GM12878 (cell line): Measurements from ENCODE around the gene PRH1. TPM values are rescaled to one million over a fixed set of nuclear protein-coding genes. Genes with fewer than 3 reads are reported as not detected.

ENCODE experiments used
- ATAC-seq: fragments of 200-7000 bp; cut with Tn5 transposase; 3 replicates; pipeline ENCODE4 v1.9.1; 2020; ENCODE audit warnings: mild to moderate bottlenecking, moderate library complexity
- BruUV-seq: library from RNA; stranded (reverse); fragments of 400-500 nt; replicated peaks from 2 replicates; lab custom pipeline; 2021; lab: Mats Ljungman, UMichigan
- CTCF ChIA-PET: fragments of 300-600 bp; sonication (Branson Sonifier 250); formaldehyde crosslinking; extraction: SDS; loops from one replicate; lab custom pipeline; 2021; ENCODE audit warnings: inconsistent platforms; lab: Yijun Ruan, JAX
- POLR2A ChIA-PET: fragments of 350-600 bp; formaldehyde crosslinking; extraction: SDS; loops from one replicate; lab custom pipeline; 2021; ENCODE audit warnings: inconsistent platforms; lab: Charles Lee
- RAD21 ChIA-PET: fragments of 300-600 bp; sonication (Branson Sonifier 250); formaldehyde crosslinking; loops from one replicate; lab custom pipeline; 2023; ENCODE audit warnings: antibody characterized with exemption; ENCODE audit not compliant: unreplicated experiment; lab: Charles Lee
- SMC1A ChIA-PET: fragments of 300-600 bp; sonication (Branson Sonifier 250); formaldehyde crosslinking; loops from one replicate; lab custom pipeline; 2023; ENCODE audit not compliant: unreplicated experiment, uncharacterized antibody; lab: Charles Lee
- DNase-seq: peaks from one replicate; pipeline ENCODE4 v3.0.0-alpha.2; 2011; ENCODE audit warnings: low read depth, low spot score
- FAIRE-seq: peaks from 3 replicates; lab custom pipeline; 2011; peaks lifted over from hg19 to GRCh38; lab: Jason Lieb, UNC
- H2AFZ ChIP-seq: 2 replicates; pipeline ENCODE4 v1.6.0; 2011; ENCODE audit warnings: low read depth, low read length, control low read depth; ENCODE audit not compliant: control insufficient read depth
- H3K27ac ChIP-seq: 2 replicates; pipeline ENCODE4 v1.5.1; 2011; ENCODE audit warnings: control low read depth; ENCODE audit not compliant: control insufficient read depth, insufficient read depth
- H3K27me3 ChIP-seq, 2 experiments: replicated peaks in 1 of 2; 2 replicates each; pipeline versions ENCODE4 v1.6.0 to v1.6.1; 2011; ENCODE audit warnings: low read length in 1 of 2; ENCODE audit not compliant: control insufficient read depth in 2 of 2, insufficient read depth in 2 of 2
- H3K36me3 ChIP-seq, 2 experiments: 2 replicates each; pipeline ENCODE4 v1.5.1; 2011; ENCODE audit warnings: low read length in 1 of 2; ENCODE audit not compliant: control insufficient read depth in 2 of 2, insufficient read depth in 2 of 2
- H3K4me1 ChIP-seq: 2 replicates; pipeline ENCODE4 v1.6.1; 2011; ENCODE audit warnings: mild to moderate bottlenecking, low read length, moderate library complexity, mixed read lengths; ENCODE audit not compliant: control insufficient read depth, insufficient read depth
- H3K4me2 ChIP-seq: 2 replicates; pipeline ENCODE4 v1.6.0; 2011; ENCODE audit warnings: control low read depth; ENCODE audit not compliant: control insufficient read depth, insufficient read depth
- H3K4me3 ChIP-seq: fragments of 200-600 bp; sonication (generic); 2 replicates; pipeline ENCODE4 v1.5.1; 2016
- H3K79me2 ChIP-seq: 2 replicates; pipeline ENCODE4 v1.6.0; 2011; ENCODE audit warnings: low read length; ENCODE audit not compliant: control insufficient read depth, insufficient read depth
- H3K9ac ChIP-seq: 2 replicates; pipeline ENCODE4 v1.8.0; 2011; ENCODE audit warnings: low read length, control low read depth, mixed read lengths; ENCODE audit not compliant: control insufficient read depth, insufficient read depth
- H3K9me3 ChIP-seq: replicated peaks from 3 replicates; pipeline ENCODE4 v1.5.1; 2011; ENCODE audit warnings: mild to moderate bottlenecking, low read length; ENCODE audit not compliant: control insufficient read depth, insufficient read depth
- H4K20me1 ChIP-seq: 2 replicates; pipeline ENCODE4 v1.6.0; 2011; ENCODE audit not compliant: control insufficient read depth, insufficient read depth
- ATF7 ChIP-seq: fragments of 450-650 bp; IDR thresholded peaks from 2 replicates; pipeline ENCODE4 v1.6.1; 2016; ENCODE audit warnings: low read depth, mild to moderate bottlenecking
- BCL3 ChIP-seq: IDR thresholded peaks from 2 replicates; pipeline ENCODE4 v1.6.1; 2011; ENCODE audit warnings: borderline replicate concordance, low read depth, mild to moderate bottlenecking, moderate library complexity, low read length; ENCODE audit not compliant: insufficient read depth, poor library complexity, severe bottlenecking
- E4F1 ChIP-seq: fragments of 450-650 bp; IDR thresholded peaks from 2 replicates; pipeline ENCODE4 v1.6.1; 2018; ENCODE audit warnings: borderline replicate concordance, mild to moderate bottlenecking; ENCODE audit not compliant: partially characterized antibody
- IRF4 ChIP-seq: IDR thresholded peaks from 2 replicates; pipeline ENCODE4 v1.6.1; 2011; ENCODE audit warnings: low read depth, low read length
- MAX ChIP-seq: IDR thresholded peaks from 2 replicates; pipeline ENCODE4 v1.6.1; 2012; ENCODE audit warnings: low read depth, low read length, improper control_type of control experiment
- NFYB ChIP-seq: IDR thresholded peaks from 2 replicates; pipeline ENCODE4 v1.6.1; 2011; ENCODE audit warnings: low read depth, mild to moderate bottlenecking, low read length, improper control_type of control experiment, moderate library complexity; ENCODE audit not compliant: insufficient read depth
- PAX5 ChIP-seq: IDR thresholded peaks from 2 replicates; pipeline ENCODE4 v1.6.1; 2011; ENCODE audit warnings: low read depth, low read length, borderline replicate concordance
- ZBTB11 ChIP-seq: fragments of 450-650 bp; formaldehyde crosslinking; IDR thresholded peaks from 2 replicates; pipeline ENCODE4 v1.5.0; 2022; ENCODE audit warnings: mild to moderate bottlenecking, missing genetic modification characterization
- ZNF622 ChIP-seq: fragments of 450-650 bp; IDR thresholded peaks from 2 replicates; pipeline ENCODE4 v1.6.1; 2017; ENCODE audit warnings: mild to moderate bottlenecking, inconsistent platforms
- in situ Hi-C: fragments of 300-500 bp; cut with MboI; formaldehyde crosslinking; loops from 9 replicates; pipeline ENCODE4 v1.14.3; 2018; ENCODE audit warnings: mixed read lengths
- intact Hi-C: fragments of 100-400 bp; cut with micrococcal nuclease; formaldehyde crosslinking; loops from one replicate; pipeline ENCODE4 v1.14.2; 2022; ENCODE audit not compliant: unreplicated experiment
- polyA plus RNA-seq, 11 experiments: library from polyadenylated mRNA; depleted of rRNA in 4 of 11; unstranded in 6 of 11; stranded (reverse) in 5 of 11; fragments of >200 nt; fragmentation: Nextera tagmentation in 4 of 11; fragmentation: Illumina TruSeq in 1 of 11; extraction: Ambion mirVana in 4 of 11; extraction: Trizol in 1 of 11; gene quantifications; 1 replicate in 1 of 11; 2 replicates in 10 of 11; pipeline versions ENCODE4 v1.2.1 to v1.2.3, GENCODE V29; 2011 to 2016; ENCODE audit warnings: inconsistent platforms in 2 of 11, missing spikeins in 2 of 11, low read depth in 1 of 11
- total RNA-seq, 4 experiments: library from RNA; depleted of rRNA in 3 of 4; stranded (reverse); fragments of >200 nt in 3 of 4; fragmentation: Illumina TruSeq in 1 of 4; extraction: Trizol in 1 of 4; gene quantifications; 2 replicates each; pipeline versions ENCODE4 v1.2.1 to v1.2.3, GENCODE V29; 2013 to 2021
- TF ChIP-seq, protein P1 (sequence below): IDR thresholded peaks from 2 replicates; pipeline ENCODE4 v1.6.1; 2011; ENCODE audit warnings: borderline replicate concordance, low read depth, mild to moderate bottlenecking, moderate library complexity, mixed read lengths, low read length; ENCODE audit not compliant: insufficient read depth; ENCODE audit errors: extremely low read length
- TF ChIP-seq, protein P2 (sequence below): IDR thresholded peaks from 2 replicates; pipeline ENCODE4 v1.6.1; 2012; ENCODE audit warnings: low read depth, low read length, improper control_type of control experiment

PRH1 gene
- total and polyA plus RNA-seq, 10 of the 15 experiments (the other 5 are each of a cell fraction or from before 2014, with no cell fraction given), result 2.5 to 26.3 (median 11.8) TPM

DNA sequence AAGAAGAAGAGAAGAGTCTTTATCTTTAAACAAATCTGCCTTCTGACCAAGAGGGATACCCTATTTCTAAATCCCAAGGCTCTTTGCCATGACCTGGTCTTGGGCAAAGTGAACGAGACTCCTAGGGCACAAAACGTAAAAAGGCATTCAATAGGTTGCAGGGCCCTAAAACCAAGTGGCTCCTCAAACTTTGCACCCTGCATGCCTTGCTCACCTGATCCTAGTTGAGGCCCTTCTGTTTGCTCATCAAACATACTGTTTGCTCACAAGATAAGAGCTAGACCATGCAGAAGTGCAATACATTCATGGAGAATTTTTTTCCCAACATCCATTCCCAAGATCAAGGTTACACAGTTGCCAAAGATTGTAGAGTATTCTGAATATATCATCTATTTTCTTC, 7.9 kb upstream of the PRH1 start (continued):
- no peak for TF ChIP-seq IRF4
- TF ChIP-seq BCL3, result no peak
- TF ChIP-seq ATF7, result no peak
- TF ChIP-seq ZNF622, result no peak
- TF ChIP-seq, protein P1, sequence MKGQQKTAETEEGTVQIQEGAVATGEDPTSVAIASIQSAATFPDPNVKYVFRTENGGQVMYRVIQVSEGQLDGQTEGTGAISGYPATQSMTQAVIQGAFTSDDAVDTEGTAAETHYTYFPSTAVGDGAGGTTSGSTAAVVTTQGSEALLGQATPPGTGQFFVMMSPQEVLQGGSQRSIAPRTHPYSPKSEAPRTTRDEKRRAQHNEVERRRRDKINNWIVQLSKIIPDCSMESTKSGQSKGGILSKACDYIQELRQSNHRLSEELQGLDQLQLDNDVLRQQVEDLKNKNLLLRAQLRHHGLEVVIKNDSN, result no peak
- no peak for TF ChIP-seq E4F1

- intact Hi-C loops, result no loop called here
- ATAC-seq (no peak), FAIRE-seq (no peak), DNase-seq (no peak)
- no peaks in the 10 kb centered on the region for H3K4me1 ChIP-seq
- no peak overlapping the region for H3K27ac ChIP-seq
- ChIA-PET RAD21 (no interaction called here), POLR2A (interaction anchor here (0.6 kb wide), 1 partner anchor 1725 kb away, joined by 5 read pairs; no protein-coding TSS in a partner anchor), SMC1A (interaction anchor here (1.2 kb wide), 1 partner anchor 32 kb away, joined by 3 read pairs; no protein-coding TSS in a partner anchor), CTCF (no interaction called here)
- H2AFZ ChIP-seq, result no peak overlapping the region
- no peaks in the 10 kb centered on the region for H3K79me2 ChIP-seq
- H3K4me2 ChIP-seq, result no peak overlapping the region
- in situ Hi-C loops, result no loop called here
- H3K4me3 ChIP-seq, result no peak overlapping the region
- H3K36me3 ChIP-seq, result no peaks in the 10 kb centered on the region
- no peaks in the 10 kb centered on the region for H4K20me1 ChIP-seq
- H3K9ac ChIP-seq, result no peak overlapping the region
- BruUV-seq, result no TSS peak
- no peaks in the 10 kb centered on the region for H3K9me3 ChIP-seq
- H3K27me3 ChIP-seq, result no peaks in the 10 kb centered on the region
- TF ChIP-seq ZBTB11 (CRISPR knock-in tag) (no peak), PAX5 (no peak), MAX (no peak), NFYB (no peak)
- TF ChIP-seq, protein P2, sequence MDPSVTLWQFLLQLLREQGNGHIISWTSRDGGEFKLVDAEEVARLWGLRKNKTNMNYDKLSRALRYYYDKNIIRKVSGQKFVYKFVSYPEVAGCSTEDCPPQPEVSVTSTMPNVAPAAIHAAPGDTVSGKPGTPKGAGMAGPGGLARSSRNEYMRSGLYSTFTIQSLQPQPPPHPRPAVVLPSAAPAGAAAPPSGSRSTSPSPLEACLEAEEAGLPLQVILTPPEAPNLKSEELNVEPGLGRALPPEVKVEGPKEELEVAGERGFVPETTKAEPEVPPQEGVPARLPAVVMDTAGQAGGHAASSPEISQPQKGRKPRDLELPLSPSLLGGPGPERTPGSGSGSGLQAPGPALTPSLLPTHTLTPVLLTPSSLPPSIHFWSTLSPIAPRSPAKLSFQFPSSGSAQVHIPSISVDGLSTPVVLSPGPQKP, result no peak
These were observed 5.2 kb upstream of the PRH1 start for GRCh38 chr12:10889226-10889625.
